ENCODE results near the gene ATP11A.

- no peak for TF ChIP-seq EZH2phosphoT487 (IDR thresholded peaks at IDR 0.05; ENCODE audit: low read depth)
- TF ChIP-seq, protein P1, sequence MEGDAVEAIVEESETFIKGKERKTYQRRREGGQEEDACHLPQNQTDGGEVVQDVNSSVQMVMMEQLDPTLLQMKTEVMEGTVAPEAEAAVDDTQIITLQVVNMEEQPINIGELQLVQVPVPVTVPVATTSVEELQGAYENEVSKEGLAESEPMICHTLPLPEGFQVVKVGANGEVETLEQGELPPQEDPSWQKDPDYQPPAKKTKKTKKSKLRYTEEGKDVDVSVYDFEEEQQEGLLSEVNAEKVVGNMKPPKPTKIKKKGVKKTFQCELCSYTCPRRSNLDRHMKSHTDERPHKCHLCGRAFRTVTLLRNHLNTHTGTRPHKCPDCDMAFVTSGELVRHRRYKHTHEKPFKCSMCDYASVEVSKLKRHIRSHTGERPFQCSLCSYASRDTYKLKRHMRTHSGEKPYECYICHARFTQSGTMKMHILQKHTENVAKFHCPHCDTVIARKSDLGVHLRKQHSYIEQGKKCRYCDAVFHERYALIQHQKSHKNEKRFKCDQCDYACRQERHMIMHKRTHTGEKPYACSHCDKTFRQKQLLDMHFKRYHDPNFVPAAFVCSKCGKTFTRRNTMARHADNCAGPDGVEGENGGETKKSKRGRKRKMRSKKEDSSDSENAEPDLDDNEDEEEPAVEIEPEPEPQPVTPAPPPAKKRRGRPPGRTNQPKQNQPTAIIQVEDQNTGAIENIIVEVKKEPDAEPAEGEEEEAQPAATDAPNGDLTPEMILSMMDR (IDR thresholded peaks at IDR 0.05; ENCODE audit: low read depth, low read length) = no peak
Observed at GRCh38 chr13:112810608-112811007, 120.8 kb downstream of the ATP11A start.
